GM21423 (cell line): ENCODE results near the gene KRT7.

Experiments used
- ATAC-seq: cut with Tn5 transposase; IDR thresholded peaks from one replicate; pipeline ENCODE4 v1.9.1; 2021; ENCODE audit warnings: mild to moderate bottlenecking, moderate library complexity; ENCODE audit not compliant: unreplicated experiment

Gene KRT7

DNA sequence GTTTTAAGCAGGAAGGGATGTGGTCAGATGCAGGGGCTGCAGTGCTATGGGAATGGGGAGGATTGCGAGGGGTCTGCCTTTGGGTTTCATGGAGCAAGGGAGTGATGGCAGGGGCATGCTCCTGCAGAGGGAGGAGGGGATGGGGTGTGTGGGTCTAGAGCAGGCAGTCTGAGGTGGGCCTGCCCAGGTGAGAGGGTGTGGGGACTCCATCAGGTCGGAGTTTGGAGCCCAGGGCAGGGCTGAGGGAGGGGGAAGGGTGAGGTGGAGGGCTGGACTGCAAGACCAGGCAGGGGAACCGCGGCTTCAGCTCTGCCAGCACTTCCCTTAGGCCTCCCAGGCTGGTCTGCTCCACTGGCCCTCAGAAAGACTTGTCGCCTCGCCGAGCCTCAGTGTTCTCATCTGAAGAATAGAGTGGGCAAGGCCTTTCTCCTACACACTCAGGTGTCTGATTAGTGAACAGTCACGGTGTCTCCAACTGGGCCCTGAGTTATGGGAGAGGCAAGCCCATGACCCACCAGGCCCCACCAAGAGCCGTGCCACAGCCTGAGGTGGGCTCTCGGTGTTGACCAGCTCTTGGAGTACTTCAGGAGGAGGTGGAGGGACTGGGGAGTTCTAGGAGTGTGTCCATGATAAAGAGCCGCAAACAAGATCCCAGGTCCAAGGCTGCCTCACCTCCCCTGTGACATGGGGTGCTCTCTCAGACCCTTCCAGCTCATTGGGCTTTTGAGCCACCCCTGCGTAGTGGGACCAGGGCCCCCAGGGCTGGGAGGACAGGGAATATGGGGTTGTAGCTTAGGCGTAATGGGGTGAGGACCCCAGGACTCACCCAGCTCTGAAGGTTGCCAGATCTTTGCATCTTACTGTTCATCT is 21.1 kb upstream of the KRT7 start:
- no peak for ATAC-seq

DNA sequence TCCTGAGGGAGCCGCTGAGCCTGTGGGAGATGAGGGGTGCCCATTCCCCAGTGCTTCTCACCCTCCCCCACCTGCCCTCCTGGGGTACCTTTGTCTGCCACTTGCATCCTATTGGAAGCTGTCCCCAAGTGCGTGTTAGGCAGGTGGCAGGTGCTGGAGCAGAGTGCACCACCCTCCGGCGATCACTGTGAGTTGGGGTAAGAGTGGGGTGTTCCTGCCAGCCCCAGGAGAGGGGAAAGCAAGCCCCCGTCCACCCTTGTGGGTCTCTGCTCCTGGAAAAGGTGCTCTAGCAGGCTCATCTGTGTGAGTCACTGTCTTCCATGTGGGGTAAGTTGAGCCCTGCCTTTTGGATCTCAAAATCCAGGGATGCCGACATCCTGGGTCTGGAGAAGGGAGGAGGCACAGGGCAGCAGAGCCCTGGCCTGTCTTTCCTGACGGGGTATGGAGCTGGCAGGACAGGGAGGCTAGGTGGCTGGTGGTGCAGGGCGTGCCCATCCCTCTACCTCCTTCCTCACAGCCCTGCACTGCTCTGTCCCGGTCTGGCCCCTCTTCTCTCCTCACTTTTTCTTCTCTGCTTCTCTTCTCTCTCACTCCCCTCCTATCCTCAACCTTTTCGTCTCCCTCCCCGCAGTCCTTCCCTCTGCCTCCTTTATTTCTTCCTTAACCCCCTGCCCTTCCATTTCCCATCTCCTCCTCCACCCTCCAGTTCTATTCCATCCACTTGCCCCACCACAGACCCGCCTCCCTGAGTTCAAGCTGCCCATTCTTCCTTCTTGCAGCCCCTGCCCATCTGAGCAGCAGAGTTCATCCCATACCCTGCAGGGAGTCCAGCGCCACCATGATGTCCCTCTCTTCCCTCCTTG is 20.1 kb upstream of the KRT7 start:
- no peak for ATAC-seq

DNA sequence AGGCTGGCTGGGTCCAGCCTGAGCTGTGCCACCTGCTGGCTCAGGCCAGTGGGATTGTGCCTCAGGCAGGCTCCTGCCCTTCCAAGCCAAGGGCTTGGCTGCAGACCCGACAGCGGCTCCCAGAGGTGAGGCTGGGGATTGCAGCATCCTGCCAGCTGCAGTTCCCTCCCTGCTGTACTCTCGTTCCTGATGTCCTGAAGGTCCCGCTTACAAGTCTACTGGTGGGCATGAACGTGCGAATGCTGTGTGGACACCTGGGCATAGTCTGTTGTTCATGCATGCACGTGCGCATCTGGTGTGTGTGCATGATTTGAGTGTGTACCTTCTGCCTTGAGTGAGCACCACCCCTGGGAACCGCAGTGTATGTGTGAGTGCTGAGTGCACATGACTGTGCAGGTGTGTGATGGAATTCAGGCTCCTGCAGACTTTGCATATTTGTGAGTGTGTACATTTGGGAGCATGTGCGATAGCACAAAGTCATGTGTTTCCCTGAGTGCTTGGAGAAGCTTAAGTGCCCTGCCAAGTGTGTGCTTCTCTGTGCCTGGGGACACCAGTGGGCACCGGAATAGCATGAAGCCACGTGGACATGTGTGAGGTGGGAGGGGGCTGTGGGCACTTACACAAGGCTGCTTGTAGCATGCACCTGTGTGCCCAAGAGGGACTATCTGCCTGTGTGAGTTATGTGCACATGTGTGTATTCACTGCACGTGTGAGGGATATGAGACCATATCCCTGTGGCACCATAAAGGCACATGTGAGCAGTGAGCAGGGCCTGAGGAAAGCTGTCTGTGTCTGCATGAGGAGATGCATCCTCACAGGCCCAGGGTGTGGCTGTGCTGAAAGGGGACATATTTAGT is 19.3 kb upstream of the KRT7 start:
- no peak for ATAC-seq

DNA sequence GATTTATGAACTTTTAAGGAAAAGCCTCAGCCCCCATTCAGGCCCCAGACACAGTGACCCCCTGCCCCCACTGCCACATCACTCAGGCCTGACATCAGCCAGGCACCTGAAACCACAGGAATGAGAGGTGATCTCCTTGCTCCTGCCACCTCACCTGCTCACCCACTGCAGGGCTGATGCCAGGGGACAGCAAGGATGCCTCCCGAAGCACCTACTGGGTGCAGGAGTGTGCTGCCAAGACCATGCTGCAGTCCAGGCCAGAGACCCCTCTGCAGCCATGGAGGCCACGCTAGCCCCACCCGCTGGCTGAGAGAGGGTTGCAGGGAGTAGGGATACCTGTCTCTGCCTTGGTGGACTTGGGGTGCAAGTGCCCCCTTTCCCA is 18.6 kb upstream of the KRT7 start:
- ATAC-seq, result no peak

DNA sequence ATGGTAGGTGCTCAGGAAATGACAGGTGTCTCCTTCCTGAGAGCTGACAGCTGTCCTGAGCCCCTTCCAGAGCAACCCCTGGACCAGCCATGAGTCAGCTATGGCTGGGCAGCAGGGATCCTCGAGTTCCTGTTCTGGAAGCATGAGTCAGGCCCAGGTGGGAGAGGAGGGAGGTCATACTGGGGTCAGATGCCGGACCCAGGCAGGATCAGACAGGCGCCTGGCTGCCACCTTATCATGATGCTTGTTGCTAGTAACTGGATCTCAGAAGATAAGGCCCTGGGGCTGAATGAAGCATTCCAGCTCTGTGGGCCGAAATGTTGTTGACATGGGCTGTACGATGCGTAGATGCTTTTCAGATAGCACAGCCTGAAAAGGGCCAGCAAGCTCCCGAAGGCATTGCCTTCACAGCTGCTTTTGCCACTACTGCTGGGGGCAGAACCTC is 17.4 kb upstream of the KRT7 start:
- no peak for ATAC-seq

DNA sequence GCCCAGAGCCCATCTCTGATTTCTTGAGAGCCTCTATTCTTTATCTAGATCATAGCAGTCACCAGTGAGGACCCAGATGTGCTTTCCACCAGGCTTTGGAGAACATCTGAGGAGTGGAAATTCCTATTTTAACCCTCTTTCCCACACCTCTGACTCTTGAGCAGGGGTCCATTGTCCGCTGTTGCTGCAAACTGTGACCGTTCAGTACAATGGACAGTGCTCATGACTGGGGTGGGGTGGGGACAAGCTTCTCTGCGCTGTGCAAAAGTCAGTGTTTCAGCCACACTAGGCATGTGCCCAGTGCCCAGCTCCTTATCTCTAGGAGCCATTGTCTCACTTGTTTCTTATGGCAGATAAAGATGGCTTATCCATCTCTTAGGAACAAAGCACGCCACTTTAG is 16.9 kb upstream of the KRT7 start:
- no peak for ATAC-seq

DNA sequence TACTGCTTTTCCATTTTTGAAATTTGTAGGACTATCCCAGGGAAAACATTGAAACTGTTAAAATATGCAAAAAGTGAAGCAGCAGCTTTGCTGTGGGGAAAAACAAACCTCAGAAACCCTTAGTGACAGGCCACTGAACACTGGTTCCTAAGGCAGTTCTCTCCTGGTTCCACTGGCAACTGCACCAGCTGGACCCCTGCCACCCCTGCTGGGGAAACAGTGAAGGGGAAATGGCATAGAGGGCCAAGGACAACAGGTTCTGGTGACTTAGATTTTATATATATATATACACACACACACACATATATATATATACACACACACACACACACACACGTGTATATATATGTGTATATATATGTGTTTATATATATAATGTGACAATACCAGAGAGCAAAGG is 16.2 kb upstream of the KRT7 start:
- no peak for ATAC-seq

DNA sequence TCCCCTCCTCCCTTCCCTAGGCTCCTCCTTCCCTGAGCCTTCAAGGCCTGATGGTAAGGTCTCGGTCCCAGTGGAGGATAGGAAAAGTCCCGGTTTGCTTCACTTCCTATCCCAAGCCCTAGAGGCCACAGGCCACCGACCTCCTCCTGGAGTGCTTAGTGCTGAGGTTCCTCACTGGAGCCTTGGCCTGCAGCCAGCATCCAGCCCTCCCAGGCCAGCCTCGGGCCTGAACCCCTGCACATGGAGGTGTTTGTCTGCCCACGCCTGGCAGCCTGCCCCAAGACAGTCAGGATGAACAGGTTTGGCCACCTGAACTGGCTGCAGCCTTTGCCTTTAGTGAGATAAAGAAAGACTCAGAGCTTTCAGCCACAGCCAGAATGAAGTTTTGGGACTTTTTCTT is 15.8 kb upstream of the KRT7 start:
- ATAC-seq, result no peak

DNA sequence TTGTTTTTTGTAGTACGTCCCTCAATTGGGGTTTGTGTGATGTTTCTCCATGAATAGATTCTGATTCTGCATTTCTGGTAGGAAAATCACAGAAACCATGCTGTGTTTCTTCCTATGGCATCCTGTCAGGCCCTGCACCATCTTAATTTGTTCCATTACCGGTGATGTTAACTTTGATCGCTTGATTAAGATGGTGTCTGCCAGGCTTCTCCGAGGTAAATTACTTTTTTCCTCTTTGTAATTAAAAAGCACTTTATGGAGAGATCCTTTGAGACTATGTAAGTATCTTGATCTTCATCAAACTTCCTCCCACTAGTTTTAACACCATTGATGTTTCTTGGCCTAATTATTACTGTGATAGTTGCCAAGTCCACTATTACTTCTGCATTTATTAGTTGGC is 15.0 kb upstream of the KRT7 start:
- no peak for ATAC-seq

DNA sequence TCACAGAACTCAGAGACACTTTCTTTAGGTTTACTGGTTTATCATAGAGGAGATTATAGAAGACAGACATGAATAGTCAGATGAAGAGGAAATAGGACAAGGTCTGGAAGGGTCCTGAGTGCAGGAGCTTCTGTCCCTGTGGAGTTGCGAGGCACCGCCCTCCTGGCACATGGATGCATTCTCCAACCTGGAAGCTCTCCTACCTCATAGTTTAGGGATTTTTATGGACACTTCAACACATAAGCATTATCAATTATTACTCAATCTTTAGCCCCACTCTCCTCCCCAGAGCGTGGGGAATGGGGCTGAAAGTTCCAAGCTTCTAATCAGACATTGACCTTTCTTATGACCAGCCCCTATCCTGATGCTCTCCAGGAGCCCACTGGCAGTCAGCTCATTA is 12.6 kb upstream of the KRT7 start:
- no peak for ATAC-seq

DNA sequence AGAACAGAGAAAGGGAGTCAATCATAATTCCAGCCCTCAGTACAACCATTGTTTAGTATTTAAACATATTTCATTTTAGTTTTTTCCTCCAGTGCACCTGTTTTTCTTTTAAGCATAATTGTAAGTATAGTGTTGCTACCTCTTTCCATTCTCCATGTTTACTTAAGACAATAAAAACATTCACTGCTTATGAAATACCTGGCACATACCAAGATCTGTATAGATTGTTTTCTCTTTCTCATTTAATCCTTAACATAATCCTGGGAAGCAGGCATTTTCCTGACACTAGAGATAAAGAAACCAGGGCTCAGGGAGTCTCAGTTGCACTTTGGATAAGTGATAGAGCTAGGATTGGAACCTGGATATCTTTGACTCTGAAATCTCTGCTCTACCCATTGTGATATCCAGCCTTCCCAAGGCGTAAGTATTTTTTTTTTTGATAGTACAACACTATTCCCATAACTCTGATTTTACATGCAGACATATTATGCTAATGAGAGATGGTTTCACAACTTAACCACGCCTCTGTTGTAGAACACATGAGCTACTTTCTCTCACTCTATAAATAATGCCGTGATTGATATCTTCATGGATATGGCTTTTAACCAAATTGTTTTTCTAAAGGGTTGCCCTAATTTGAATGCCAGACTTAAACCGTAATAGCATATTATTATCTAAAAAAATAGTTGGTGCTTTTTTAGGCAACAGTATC is 11.8 kb upstream of the KRT7 start:
- no peak for ATAC-seq

DNA sequence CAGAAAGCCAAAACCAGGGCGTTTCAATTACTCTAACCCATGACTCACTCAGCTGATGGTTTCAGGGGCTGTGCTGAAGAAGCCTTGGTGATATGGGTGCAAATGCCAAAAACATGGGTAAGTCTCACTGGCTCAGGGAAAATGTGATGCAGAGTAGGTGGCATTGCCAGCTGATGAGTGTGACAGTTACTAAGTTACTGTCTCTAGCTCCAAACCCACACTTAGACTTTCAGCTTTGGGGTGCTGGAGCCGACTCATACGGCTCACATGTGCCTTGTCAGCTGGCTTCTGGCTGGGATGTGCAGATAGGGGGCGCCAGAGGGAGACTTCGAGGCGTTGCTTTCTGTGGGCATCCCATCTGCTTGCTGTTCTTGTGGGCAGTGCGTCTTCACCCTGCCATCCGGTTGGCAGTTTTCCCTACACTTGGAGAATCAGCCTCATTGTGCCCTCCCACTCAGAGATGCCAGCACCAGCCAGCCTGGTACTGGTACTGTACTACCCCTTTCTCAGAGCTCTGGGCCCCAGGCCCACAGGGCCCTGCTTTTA is 11.1 kb upstream of the KRT7 start:
- ATAC-seq, result no peak

DNA sequence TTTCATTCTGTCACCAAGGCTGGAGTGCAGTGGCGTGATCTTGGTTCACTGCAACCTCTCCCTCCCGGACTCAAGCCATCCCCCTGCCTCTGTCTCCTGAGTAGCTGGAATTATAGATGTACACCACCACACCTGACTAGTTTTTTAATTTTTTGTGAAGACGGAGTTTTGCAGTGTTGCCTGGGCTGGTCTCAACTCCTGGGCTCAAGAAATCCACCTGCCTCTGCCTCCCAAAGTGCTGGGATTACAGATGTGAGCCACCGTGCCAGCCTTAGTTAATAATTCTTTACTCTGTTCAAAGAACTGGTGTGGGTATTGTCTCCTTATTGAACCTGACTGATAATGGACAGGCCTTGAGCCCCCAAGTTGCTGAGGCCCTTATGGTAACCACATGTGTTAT is 10.4 kb upstream of the KRT7 start:
- ATAC-seq, result no peak

DNA sequence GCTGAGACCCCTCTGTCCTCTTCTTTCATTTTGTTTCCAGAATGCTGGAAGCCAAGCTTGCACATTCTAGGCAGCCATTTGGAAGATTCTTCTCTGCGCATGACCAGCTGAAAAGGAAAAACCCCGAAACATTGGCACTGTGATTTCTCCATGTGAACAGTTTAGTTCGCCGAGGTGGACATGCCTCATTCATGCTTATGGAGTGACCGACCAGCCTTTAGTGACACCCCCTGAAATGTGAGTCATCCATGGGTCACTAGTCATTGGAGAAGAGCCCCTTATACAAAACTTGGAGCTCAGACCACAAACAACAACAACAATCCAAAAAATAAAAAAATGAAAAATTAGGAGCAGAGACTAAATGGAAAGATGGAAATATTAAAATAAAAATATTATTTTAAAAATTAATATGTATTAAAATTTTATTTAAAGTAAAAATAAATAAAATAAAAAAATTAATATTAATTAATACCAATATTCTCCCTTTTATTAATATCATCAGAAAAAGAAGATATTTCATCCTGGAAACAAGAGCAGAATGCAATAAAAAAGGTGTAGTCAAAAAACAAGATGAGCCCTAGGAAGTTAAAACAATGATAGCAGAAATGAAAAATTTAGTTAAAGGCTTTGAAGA is 9.5 kb upstream of the KRT7 start:
- ATAC-seq, result no peak

DNA sequence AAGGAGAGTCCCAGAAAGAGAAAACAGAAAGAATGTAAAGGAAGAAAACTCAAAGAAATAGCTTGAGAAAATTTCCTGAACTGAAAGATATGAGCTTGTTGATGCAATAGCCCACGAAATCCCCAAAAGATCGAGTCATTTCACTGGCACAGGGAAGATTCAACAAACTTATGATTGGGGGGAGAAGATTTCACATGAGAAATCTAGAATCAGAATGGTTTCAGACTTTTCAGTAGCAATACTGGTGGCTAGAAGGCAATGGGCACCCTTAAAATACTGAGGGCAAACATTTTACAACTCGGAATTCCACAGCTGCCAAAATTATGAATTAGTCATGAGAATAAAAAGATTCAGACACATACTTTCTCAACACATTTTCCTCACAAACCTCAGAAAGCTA is 8.9 kb upstream of the KRT7 start:
- ATAC-seq, result no peak

DNA sequence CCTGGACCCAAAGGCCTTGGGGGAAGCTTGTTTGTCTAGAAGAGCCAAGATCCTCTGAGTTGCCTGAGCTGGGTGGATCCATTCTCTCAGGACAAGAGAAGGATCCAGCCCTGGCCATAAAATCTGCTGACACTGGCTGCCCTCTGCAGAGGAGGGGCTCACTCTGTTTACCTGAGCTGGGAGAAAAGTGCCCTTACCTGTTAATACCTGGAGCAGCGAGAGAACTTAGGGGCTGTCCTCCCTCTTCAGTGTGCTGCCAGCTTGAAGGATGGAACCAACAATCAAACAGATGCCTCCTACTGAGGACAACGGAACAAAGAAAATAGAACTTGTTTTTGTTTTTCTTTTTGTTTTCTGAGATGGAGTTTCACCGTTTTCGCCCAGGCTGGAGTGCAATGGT is 7.3 kb upstream of the KRT7 start:
- ATAC-seq, result no peak

DNA sequence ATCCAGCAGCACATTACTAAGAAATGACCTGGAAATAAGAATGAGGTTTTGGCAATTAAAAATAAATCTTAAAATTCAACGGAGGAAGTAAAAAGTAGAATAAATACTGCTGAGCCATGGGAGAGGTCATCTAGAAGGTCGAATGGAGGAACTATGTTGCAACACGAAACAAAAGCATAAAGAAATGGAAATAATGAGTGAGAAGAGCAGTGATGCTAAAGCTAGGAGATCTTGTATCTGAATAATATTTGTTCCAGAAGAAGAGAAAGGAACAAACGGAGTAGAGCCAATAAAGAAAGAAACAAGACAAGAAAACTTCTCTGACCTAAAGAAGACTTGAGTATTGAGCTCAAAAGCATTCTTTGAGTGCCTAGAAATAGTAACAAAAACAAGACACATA is 6.6 kb upstream of the KRT7 start:
- no peak for ATAC-seq

DNA sequence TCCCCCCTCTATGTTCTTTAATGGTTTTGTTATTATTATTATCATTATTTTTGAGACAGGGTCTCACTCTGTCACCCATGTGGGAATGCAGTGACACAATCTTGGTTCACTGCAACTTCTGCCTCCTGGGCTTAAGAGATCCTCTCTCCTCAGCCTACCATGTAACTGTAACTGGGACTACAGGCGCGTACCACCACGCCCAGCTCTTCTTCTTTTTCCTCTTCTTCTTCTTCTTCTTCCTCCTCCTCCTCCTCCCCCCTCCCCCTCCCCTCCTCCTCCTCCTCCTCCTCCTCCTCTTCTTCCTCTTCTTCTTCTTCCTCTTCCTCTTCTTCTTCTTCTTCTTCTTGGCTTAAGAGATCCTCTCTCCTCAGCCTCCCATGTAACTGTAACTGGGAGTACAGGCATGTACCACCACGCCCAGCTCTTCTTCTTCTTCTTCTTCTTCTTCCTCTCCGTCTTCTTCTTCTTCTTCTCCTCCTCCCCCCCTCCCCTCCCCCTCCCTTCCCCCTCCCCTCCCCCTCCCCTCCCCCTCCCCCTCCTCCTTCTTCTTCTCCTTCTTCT is 5.4 kb upstream of the KRT7 start:
- ATAC-seq, result no peak

DNA sequence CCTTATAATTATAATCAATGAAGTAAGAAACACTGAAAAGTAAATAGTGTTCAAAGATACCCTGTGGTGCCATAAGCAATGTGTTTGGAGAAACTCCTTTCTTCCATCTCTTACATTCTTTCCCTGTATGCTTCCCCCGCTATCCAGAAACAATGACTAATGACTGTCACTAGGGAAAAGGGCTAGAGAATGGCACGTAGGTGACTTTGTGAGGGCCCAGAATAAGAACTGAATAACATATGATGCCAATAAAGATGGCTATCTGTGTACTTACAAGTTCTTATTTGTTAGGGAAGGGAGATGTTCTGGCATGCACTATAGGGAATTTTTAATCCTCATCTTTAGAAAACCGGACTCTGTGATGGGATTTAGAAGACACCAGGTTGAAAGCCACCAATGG is 4.7 kb upstream of the KRT7 start:
- no peak for ATAC-seq

DNA sequence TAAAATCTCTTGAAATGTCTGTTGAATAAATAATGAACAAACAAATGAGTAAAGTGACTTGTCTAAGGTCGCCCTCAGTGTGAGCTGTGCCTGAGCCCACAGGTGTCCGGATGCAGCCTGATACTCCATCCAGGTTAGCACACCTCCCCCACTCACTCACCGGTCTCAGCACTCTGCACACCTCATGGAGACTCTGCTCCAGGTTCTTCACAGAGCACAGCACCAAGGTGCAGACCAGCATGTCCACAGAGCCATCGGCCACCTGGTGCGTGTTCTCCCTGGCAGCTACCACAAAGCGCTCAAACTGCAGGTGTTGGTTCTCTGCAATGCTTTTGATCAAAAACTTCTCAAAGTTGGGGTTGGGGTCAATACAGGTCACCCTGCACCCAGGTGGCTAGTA is 4.1 kb upstream of the KRT7 start:
- no peak for ATAC-seq
